D341Med (cell line): Measurements from ENCODE around the gene EXOC6.
"Not testable (repeated sequence)": the region's sequence is repeated elsewhere in the genome, so short reads cannot be mapped to it uniquely, and the experiment has no call there.

ENCODE experiments used
- DNase-seq: peaks from one replicate; pipeline ENCODE4 v3.0.0; 2012; ENCODE audit warnings: low spot score

Gene EXOC6

DNA sequence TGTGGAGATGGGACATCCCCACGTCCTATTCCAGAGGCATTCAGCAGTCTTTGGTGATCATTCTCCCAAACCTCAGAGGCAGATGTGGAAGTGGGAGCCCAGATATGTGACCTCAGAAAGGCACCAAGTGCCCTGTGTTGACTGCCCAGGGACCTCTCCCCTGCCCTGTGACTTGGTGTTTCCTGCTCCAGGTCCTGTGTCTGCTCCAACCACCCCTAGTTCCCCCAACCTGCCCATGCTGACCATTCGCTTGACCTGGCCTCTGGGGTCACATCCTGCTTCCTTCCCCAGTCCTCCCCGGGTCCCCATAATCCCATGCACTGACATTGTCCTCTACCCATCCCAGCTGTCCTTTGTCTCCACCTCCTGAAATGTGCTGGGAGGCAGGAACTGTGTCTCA is 233.0 kb downstream of the EXOC6 start:
- DNase-seq: no peak

- no peak for DNase-seq
Observed at GRCh38 chr10:93081834-93082233, 233.5 kb downstream of the EXOC6 start.

DNA sequence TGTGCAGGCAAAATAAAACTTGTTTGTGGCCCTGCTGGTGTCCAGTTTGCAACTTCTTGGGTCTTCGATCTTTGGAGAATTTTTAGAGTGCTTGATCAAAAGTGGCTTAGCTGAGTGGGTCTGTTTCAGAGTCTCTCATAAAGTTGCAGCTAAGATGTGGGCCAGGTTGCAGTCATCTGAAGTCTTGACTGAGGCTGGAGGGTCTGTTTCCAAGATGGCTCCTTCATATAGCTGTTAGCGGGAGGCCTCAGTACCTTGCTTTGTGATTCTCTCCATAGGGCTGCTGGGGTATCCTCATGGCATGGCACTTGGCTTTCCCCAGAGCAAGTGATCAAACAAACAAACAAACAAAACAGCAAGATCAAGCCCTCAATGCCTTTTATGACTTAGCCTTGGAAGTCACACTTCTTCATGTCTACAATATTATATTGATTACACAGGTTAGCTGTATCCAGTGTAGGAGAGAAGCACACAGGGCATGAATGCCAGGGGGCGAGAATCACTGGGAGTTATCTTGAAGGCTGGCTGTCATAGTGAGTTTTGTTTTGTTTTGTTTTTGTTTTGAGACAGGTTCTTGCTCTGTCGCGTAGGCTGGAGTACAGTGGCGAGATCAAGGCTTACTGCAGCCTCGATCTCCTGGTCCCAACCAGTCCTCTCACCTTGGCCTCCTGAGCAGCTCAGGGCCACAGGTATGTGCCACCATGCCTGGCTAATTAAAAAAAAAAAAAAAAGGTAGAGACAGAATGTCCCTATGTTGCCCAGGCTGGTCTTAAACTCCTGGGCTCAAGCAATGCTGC is 235.6 kb downstream of the EXOC6 start:
- DNase-seq: no peak

DNA sequence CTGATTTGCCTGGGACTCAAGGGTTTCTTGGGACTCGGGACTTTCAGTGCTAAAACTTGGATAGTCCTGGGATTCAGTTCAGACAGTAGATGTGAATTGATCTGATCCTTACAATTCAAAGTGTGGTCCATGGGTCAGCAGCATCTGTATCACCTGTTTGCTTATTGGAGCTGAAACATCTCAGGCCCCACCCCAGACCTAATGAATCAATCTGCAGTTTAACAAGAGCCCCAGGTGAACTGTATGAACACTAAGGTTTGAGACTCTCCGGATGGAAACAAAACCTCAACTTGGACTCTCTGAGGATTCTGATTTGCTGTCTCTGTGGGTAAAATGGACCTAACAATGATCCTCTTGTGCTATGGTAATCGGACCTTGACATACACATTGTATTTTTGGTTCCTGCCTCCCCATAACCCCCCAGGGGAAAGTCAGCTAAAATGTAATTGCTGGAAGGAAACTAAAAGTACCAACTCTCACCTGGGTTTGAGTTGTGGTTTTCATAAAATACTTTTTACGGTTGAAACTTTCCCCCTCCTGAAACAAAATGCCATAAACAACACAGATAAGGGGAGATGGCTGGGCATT is 237.0 kb downstream of the EXOC6 start:
- DNase-seq: no peak

DNA sequence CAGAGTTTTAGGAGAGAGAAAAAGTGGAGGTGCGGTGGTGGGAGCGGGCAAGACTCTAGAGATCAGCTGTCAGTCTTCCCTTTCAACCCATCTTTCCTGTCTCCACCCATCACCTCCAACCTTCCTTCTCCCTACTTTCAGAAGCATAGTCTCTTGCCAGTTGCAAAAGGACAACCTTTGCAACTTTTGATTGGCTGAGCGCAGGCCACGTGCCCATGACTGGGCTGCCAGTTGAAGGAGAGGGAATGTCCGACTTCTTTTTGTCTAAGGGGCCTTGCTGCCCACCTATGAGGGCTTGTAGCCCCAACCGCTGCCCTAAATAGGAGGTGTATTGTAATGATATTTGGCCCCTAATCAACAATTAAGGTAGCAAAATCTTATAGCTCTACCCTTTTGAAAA is 238.0 kb downstream of the EXOC6 start:
- no peak for DNase-seq

GRCh38 chr10:93087846-93088245 is 239.5 kb downstream of the EXOC6 start:
- no peak for DNase-seq

GRCh38 chr10:93088466-93088865 is 240.1 kb downstream of the EXOC6 start:
- no peak for DNase-seq

GRCh38 chr10:93090619-93091018 is 242.3 kb downstream of the EXOC6 start:
- DNase-seq: no peak

GRCh38 chr10:93091960-93092359 is 243.6 kb downstream of the EXOC6 start:
- DNase-seq: no peak

- no peak for DNase-seq
Observed at GRCh38 chr10:93095225-93095624, 246.9 kb downstream of the EXOC6 start.

DNA sequence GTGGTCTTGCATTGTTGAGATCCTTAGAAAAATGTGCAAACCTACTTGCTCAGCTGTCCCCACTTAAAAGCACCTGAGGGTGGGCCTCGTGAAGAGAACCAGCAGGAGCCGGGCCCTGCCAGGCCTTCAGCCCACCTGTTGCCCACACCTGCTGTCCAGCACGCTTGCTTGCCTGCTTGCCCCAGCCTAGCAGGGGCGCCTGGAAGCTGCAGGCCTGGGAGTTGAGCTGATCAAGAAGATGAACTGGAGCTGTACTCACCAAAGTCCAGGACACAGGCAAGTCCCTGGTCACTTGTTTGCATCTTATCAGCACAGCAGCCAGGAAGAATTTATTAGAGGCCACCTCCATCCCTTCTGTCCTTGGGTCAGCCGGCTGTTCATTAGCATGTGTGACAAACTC is 248.6 kb downstream of the EXOC6 start:
- DNase-seq: no peak

DNA sequence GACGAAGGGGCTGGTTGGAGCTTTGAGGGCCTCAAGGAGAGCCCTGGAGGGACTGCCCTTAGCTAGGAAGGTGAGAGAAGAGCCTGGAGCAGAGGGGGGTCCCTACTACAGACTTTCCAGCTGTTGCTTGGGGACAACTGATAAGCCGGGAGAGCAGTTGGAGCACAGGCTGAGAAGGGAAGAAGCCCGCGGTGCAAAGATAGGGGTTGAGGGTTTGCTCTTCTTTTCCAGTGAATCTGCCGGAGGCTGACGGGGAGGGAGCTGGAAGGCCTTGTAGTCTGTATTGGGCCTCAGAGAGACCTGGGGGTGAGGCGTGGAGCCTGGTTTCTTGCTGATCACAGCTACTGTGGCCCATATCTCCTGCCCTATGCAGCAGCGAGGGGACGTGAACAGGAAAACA is 249.1 kb downstream of the EXOC6 start:
- no peak for DNase-seq

DNA sequence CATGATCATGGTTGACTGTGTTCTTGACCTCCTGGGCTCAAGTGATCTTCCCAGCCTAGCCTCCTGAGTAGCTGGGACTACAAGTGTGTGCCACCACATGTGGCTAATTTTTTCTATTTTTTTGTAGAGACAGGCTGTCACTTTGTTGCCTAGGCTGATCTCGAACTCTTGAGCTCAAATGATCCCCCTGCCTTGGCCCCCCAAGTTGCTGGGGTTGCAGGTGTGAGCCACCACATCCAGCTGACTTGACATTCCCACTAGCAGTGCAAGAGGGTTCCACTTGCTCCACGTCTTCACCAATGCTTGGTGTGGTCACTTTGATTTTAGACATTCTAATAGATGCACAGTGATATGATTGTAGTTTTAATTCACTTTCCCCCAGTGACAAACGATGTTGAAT is 250.5 kb downstream of the EXOC6 start:
- no peak for DNase-seq

GRCh38 chr10:93099670-93100069 is 251.3 kb downstream of the EXOC6 start:
- no peak for DNase-seq

- DNase-seq: not testable (repeated sequence)
Observed at GRCh38 chr10:93101148-93101547, 252.8 kb downstream of the EXOC6 start.

DNA sequence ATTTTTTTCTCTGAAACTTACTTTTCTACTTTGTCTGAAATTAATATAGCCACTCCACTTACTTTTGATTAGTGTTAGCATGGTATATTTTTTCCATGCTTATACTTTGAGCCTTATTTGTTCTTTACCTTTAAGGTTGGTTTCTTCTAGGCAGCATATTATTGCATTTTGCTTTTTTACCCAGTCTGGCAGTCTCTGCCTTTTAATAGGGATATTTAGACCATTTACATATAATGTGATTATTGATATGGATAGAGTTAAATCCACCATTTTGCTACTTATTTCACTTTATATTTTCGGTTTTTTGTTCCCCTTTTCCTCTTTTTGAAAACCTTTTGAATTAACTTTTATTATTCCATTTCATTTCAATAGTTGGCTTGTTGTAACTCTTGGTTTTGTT is 255.6 kb downstream of the EXOC6 start:
- no peak for DNase-seq

- DNase-seq: no peak
Observed at GRCh38 chr10:93106631-93107072, 258.3 kb downstream of the EXOC6 start.
